Gastroesophageal sphincter (tissue), 4 donors: ENCODE measurements around the gene COL19A1. TPM values are rescaled to one million over a fixed set of nuclear protein-coding genes. Genes with fewer than 3 reads are reported as not detected.

Experiments
- ATAC-seq: fragments of 150-250 bp; one replicate; pipeline ENCODE4 v1.9.1; 2016; ENCODE audit warnings: mild to moderate bottlenecking, moderate library complexity
- H3K27ac ChIP-seq, 4 donors: fragments of 200-600 bp; sonication (generic) in 3 of 4; 1 replicate in 3 of 4; 2 replicates in 1 of 4; pipeline ENCODE4 v1.5.1; 2016 to 2019
- H3K27me3 ChIP-seq: fragments of 200-600 bp; sonication (generic); one replicate; pipeline ENCODE4 v1.5.1; 2019
- H3K36me3 ChIP-seq, 2 donors: fragments of 200-600 bp; sonication (generic); one replicate each; pipeline ENCODE4 v1.5.1; 2019; ENCODE audit warnings: control low read depth in 1 of 2
- H3K4me1 ChIP-seq, 3 donors: fragments of 200-600 bp; sonication (generic); 1 replicate in 2 of 3; 2 replicates in 1 of 3; pipeline ENCODE4 v1.5.1; 2016 to 2019; ENCODE audit warnings: control low read depth in 2 of 3
- H3K4me3 ChIP-seq, 2 donors: fragments of 200-600 bp; sonication (generic); one replicate each; pipeline ENCODE4 v1.5.1; 2019; ENCODE audit warnings: mild to moderate bottlenecking in 1 of 2, moderate library complexity in 1 of 2
- H3K9me3 ChIP-seq, 3 donors: fragments of 200-600 bp; sonication (generic); one replicate each; pipeline ENCODE4 v1.5.1; 2017 to 2019; ENCODE audit warnings: control low read depth in 2 of 3
- EP300 ChIP-seq: sonication (generic); formaldehyde crosslinking; IDR thresholded peaks from one replicate; pipeline ENCODE4 v1.6.1; 2017; ENCODE audit warnings: antibody characterized with exemption, mild to moderate bottlenecking
- POLR2A ChIP-seq, 2 donors: fragments of 450-650 bp; IDR thresholded peaks; one replicate each; pipeline ENCODE4 v1.6.1; 2017; ENCODE audit warnings: antibody characterized with exemption in 2 of 2, mild to moderate bottlenecking in 2 of 2, moderate library complexity in 1 of 2
- POLR2AphosphoS5 ChIP-seq: sonication (generic); formaldehyde crosslinking; IDR thresholded peaks from one replicate; pipeline ENCODE4 v1.6.1; 2017; ENCODE audit warnings: antibody characterized with exemption
- WGBS, 2 donors: methylation state at CpG; one replicate each; pipeline ENCODE4 v1.1.5; 2018; ENCODE audit warnings: low coverage in 1 of 2; 5-methylcytosine and 5-hydroxymethylcytosine counted together
- total RNA-seq, 4 donors: library from RNA; depleted of rRNA; stranded (reverse); fragments of >200 nt; gene quantifications; one replicate each; pipeline ENCODE4 v1.1.0, GENCODE V29; 2016
- TF ChIP-seq, protein P1 (sequence below), 4 experiments: fragments of 200-600 bp in 2 of 4; fragments of 450-650 bp in 2 of 4; sonication (generic) in 1 of 4; IDR thresholded peaks; one replicate each; pipeline ENCODE4 v1.5.1; 2017 to 2019; ENCODE audit warnings: antibody characterized with exemption in 4 of 4, mild to moderate bottlenecking in 2 of 4, moderate library complexity in 2 of 4

COL19A1 gene
- total RNA-seq, 4 donors from 2014 or later, result 3.7 to 15.6 (median 6.5) TPM

DNA sequence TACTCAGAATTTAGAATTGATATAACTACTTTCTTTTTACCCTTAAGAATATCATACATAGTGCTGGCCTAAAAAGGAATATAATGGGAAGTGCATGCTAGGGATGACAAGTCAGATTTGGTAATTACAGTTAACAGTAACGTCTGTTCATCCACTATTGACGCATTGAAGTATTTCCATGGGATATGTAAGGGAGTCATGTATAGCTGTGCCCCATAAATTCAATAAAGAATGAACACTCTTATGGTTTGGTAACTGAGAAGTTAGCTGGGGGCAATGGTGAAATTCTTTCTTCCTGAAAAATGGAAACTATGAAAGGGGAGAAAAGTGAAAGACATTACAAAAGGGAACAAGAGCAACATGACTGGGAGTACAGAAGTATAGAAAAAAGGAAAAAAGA is 2.6 kb upstream of the COL19A1 start:
- Histone ChIP-seq H3K4me3 (no peak overlapping the region), H3K9me3 (peaks cover 0 to 5% (median 0%) of the 10 kb centered on the region in 3 donors), H3K4me1 (peaks cover 0 to 23% (median 0%) of the 10 kb centered on the region in 3 donors), H3K36me3 (no peaks in the 10 kb centered on the region), H3K27ac (no peak overlapping the region), H3K27me3 (no peaks in the 10 kb centered on the region)
- no peak for ATAC-seq
- 85 to 89% methylated on average over 2 of the region's 2 CpGs for whole genome bisulfite sequencing, 2 donors
- TF ChIP-seq POLR2A (IDR thresholded peaks at IDR 0.05), result no peak
- TF ChIP-seq, protein P1, sequence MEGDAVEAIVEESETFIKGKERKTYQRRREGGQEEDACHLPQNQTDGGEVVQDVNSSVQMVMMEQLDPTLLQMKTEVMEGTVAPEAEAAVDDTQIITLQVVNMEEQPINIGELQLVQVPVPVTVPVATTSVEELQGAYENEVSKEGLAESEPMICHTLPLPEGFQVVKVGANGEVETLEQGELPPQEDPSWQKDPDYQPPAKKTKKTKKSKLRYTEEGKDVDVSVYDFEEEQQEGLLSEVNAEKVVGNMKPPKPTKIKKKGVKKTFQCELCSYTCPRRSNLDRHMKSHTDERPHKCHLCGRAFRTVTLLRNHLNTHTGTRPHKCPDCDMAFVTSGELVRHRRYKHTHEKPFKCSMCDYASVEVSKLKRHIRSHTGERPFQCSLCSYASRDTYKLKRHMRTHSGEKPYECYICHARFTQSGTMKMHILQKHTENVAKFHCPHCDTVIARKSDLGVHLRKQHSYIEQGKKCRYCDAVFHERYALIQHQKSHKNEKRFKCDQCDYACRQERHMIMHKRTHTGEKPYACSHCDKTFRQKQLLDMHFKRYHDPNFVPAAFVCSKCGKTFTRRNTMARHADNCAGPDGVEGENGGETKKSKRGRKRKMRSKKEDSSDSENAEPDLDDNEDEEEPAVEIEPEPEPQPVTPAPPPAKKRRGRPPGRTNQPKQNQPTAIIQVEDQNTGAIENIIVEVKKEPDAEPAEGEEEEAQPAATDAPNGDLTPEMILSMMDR (IDR thresholded peaks at IDR 0.05), result no peak

DNA sequence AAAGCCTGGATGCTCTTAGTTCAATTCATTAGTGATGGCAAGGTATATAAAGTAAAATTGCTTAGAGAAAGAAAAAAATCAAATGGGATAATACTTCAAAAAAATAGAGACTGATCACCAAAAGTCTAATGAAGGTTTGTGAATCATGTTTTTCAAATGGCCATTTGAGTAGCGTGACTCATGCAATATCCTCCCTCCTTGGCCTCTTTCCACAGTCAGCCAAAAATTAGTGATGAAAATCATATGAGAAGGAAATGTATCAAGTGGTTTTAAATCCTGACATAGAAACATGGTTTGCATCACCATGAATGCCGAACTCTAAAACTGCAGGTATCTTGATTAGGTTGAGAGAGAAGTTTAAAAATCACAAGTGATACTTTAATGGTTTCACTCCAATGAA is 1.2 kb upstream of the COL19A1 start:
- no peak overlapping the region for H3K27ac ChIP-seq
- no peaks in the 10 kb centered on the region for H3K36me3 ChIP-seq
- ATAC-seq, result no peak
- no peak for TF ChIP-seq EP300
- no peak for TF ChIP-seq POLR2AphosphoS5
- TF ChIP-seq, protein P1 (IDR thresholded peaks at IDR 0.05), result no peak
- no peak for TF ChIP-seq POLR2A (IDR thresholded peaks at IDR 0.05)
- peaks cover 0 to under 1% (median 0%) of the 10 kb centered on the region in 3 donors for H3K9me3 ChIP-seq
- no peak overlapping the region for H3K4me3 ChIP-seq
- peaks cover 0 to 23% (median 0%) of the 10 kb centered on the region in 3 donors for H3K4me1 ChIP-seq
- H3K27me3 ChIP-seq, result no peaks in the 10 kb centered on the region
- 21% methylated on average over 2 of the region's 2 CpGs for WGBS, 2 donors

DNA sequence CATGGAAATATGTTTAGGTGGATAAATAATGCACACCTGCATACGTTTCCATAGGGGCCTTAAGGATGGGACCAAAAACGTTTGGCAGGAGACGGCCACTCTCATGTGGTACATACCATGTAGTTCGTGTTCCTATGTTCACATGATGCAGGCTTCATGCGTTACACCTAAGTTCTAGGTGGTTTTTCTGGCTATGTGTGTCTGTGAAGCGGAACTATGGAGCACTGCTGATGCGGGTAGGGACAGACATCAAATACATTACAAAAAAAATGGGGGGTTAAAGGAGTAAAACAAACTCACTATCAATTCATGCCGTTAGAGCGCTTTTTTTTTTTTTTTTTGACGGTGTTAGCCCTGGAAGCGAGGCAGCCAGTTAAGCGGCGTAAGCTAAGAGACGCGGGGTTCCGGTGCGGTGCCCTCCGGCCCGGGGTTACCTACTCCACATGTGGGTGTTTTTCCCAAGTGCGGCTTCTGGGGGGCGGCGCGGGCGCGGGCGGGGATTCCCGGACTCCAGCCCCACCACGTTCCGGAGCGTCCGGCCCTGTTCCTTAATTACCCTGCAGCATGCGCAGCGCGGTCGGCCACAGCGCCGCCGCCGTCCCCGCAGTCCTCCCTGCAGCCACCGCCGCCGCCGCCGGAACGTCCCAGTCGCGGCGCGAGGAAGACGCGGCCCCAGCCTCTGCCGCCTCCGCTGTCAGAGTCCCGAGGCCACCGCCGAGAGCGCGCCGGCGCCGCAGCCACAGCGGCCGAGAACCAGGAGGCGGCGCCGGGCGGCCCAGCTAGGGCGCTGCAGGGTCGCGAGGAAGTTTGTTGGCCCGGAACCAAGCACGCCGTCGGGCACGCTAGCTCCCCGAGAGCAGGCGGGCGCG is 648 bp downstream of the COL19A1 start:
- Histone ChIP-seq H3K4me3 (peak overlapping the region; percentile 70 to 81), H3K27me3 (no peaks in the 10 kb centered on the region), H3K27ac (peak overlapping the region in 3 of 4 donors; percentile 43 to 77 (median 66)), H3K4me1 (peaks cover 0 to 23% (median 0%) of the 10 kb centered on the region in 3 donors), H3K36me3 (no peaks in the 10 kb centered on the region), H3K9me3 (no peaks in the 10 kb centered on the region)
- peak; percentile 89 for ATAC-seq
- no peak for TF ChIP-seq EP300
- TF ChIP-seq POLR2A (IDR thresholded peaks at IDR 0.05), result no peak
- peak; percentile 15 for TF ChIP-seq POLR2AphosphoS5
- TF ChIP-seq, protein P1 (IDR thresholded peaks at IDR 0.05), result peak in 3 of 4 experiments; percentile 38 to 47 (median 46)
- WGBS, 2 donors, result 0 to 1% methylated on average over 5 to 19 of the region's 80 CpGs

DNA sequence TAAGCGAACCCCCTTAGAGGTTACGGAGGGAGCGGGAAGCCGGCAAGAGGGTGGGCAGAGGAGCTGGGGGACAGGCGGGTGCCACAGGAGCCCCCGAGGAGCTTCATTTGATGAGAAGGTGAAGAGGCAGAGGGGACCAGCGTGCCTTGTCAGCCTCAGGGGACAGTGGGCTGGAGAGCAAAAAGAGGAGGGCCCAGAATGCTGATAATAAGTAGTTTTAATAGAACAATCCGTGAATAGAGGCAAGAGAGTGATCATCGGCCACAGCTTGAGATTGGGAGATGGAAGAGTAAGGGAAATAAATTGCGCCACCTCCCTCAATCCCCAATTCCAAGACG is 1.3 kb downstream of the COL19A1 start:
- Histone ChIP-seq H3K27ac (peak overlapping the region in 3 of 4 donors; percentile 43 to 77 (median 66)), H3K36me3 (no peaks in the 10 kb centered on the region), H3K27me3 (no peaks in the 10 kb centered on the region), H3K4me3 (peak overlapping the region; percentile 70 to 81), H3K9me3 (no peaks in the 10 kb centered on the region), H3K4me1 (peaks cover 0 to 23% (median 0%) of the 10 kb centered on the region in 3 donors)
- no peak for TF ChIP-seq EP300
- TF ChIP-seq, protein P1 (IDR thresholded peaks at IDR 0.05), result no peak
- TF ChIP-seq POLR2AphosphoS5, result no peak
- TF ChIP-seq POLR2A (IDR thresholded peaks at IDR 0.05), result no peak
- 2 to 15% methylated on average over 6 to 8 of the region's 11 CpGs for WGBS, 2 donors
- no peak for ATAC-seq
